Progenitor cell of endocrine pancreas (in vitro differentiated cells): ENCODE measurements around the gene PXDC1. TPM values are rescaled to one million over a fixed set of nuclear protein-coding genes. Genes with fewer than 3 reads are reported as not detected.

ENCODE experiments used
- DNase-seq: peaks from one replicate; pipeline ENCODE4 v3.0.0; 2021; ENCODE audit warnings: low spot score; ENCODE audit not compliant: unreplicated experiment
- H3K27ac Mint-ChIP-seq: 2 replicates; pipeline ENCODE4 v1.8.0; 2021; ENCODE audit warnings: mild to moderate bottlenecking, moderate library complexity, mixed read lengths
- H3K27me3 Mint-ChIP-seq: 2 replicates; pipeline ENCODE4 v1.8.0; 2021; ENCODE audit warnings: mixed read lengths
- H3K36me3 Mint-ChIP-seq: 2 replicates; pipeline ENCODE4 v1.8.0; 2022; ENCODE audit warnings: mixed read lengths; ENCODE audit not compliant: insufficient read depth
- H3K4me1 Mint-ChIP-seq: 2 replicates; pipeline ENCODE4 v1.8.0; 2021; ENCODE audit warnings: low read depth, mixed read lengths
- H3K4me3 Mint-ChIP-seq: 2 replicates; pipeline ENCODE4 v1.8.0; 2021; ENCODE audit warnings: low read depth, mild to moderate bottlenecking, moderate library complexity, mixed read lengths
- H3K9me3 Mint-ChIP-seq: 2 replicates; pipeline ENCODE4 v1.8.0; 2021; ENCODE audit warnings: low read depth, mixed read lengths
- CTCF ChIP-seq: fragments of 200-600 bp; sonication (generic); IDR thresholded peaks from one replicate; pipeline ENCODE4 v1.5.0; 2021; ENCODE audit warnings: antibody characterized with exemption, mild to moderate bottlenecking; ENCODE audit not compliant: unreplicated experiment
- total RNA-seq: library from RNA; stranded (reverse); gene quantifications from 2 replicates; pipeline ENCODE4 v1.2.1, GENCODE V29; 2021

The PXDC1 gene
- total RNA-seq, 1 donor from 2014 or later: 4.8 TPM

- Mint-ChIP-seq H3K36me3 (peaks cover 2% of the 10 kb centered on the region), H3K27me3 (no peaks in the 10 kb centered on the region), H3K4me1 (peaks cover 11% of the 10 kb centered on the region), H3K9me3 (peaks cover 10% of the 10 kb centered on the region), H3K27ac (no peak overlapping the region), H3K4me3 (no peak overlapping the region)
- DNase-seq: no peak
- TF ChIP-seq CTCF: no peak
These were observed 41.1 kb downstream of the PXDC1 start for GRCh38 chr6:3710403-3710802.

- no peak for DNase-seq
- no peak overlapping the region for H3K4me3 Mint-ChIP-seq
- peaks cover 6% of the 10 kb centered on the region for H3K4me1 Mint-ChIP-seq
- peaks cover 8% of the 10 kb centered on the region for H3K27me3 Mint-ChIP-seq
- TF ChIP-seq CTCF: no peak
- H3K36me3 Mint-ChIP-seq: no peaks in the 10 kb centered on the region
- peaks cover 12% of the 10 kb centered on the region for H3K9me3 Mint-ChIP-seq
- no peak overlapping the region for H3K27ac Mint-ChIP-seq
These were observed 43.0 kb downstream of the PXDC1 start for GRCh38 chr6:3708540-3708939.

- DNase-seq: no peak
- H3K4me1 Mint-ChIP-seq: peaks cover 3% of the 10 kb centered on the region
- H3K27me3 Mint-ChIP-seq: peaks cover 8% of the 10 kb centered on the region
- H3K27ac Mint-ChIP-seq: no peak overlapping the region
- no peak overlapping the region for H3K4me3 Mint-ChIP-seq
- no peaks in the 10 kb centered on the region for H3K36me3 Mint-ChIP-seq
- H3K9me3 Mint-ChIP-seq: peaks cover 12% of the 10 kb centered on the region
- TF ChIP-seq CTCF: no peak
These were observed 43.6 kb downstream of the PXDC1 start for GRCh38 chr6:3707751-3708412.

GRCh38 chr6:3707024-3707423 lies 44.5 kb downstream of the PXDC1 start:
- peaks cover 8% of the 10 kb centered on the region for H3K27me3 Mint-ChIP-seq
- peaks cover 1% of the 10 kb centered on the region for H3K4me1 Mint-ChIP-seq
- no peak overlapping the region for H3K27ac Mint-ChIP-seq
- TF ChIP-seq CTCF: no peak
- H3K4me3 Mint-ChIP-seq: no peak overlapping the region
- no peaks in the 10 kb centered on the region for H3K36me3 Mint-ChIP-seq
- DNase-seq: no peak
- peaks cover 12% of the 10 kb centered on the region for H3K9me3 Mint-ChIP-seq

GRCh38 chr6:3706547-3706946 lies 45.0 kb downstream of the PXDC1 start:
- Mint-ChIP-seq H3K9me3 (peaks cover 12% of the 10 kb centered on the region), H3K4me1 (no peaks in the 10 kb centered on the region), H3K36me3 (no peaks in the 10 kb centered on the region), H3K4me3 (no peak overlapping the region), H3K27ac (no peak overlapping the region), H3K27me3 (peaks cover 8% of the 10 kb centered on the region)
- no peak for TF ChIP-seq CTCF
- no peak for DNase-seq
